ENCODE measurements around the gene LARP6.
"Not testable (repeated sequence)": the region's sequence is repeated elsewhere in the genome, so short reads cannot be mapped to it uniquely, and the experiment has no call there.

LARP6 gene

GRCh38 chr15:70829371-70830166, 24.4 kb downstream of the LARP6 start:
- no peak for DNase-seq (ENCODE audit: low read depth)

- no peak for DNase-seq (ENCODE audit: low read depth)
Measured at GRCh38 chr15:70827721-70828120, 26.2 kb downstream of the LARP6 start.

DNA sequence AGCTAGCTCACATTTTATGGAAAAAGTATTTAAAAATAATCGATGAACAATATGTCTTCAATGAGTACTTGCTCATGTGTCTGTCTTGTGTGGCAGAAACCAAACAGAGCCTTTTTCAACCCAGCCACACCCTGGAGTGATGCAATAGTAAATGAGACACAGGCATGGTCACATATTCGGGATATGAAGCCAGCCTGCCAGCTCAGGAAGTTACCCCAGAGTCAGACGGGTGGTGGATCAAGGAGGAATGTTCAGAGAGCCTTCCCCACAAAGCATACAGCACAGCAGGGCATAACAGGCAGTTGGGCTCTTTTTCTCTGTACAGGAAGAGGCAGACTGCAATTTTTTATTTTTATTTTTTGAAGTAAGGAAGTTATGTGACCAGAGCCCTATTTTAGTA, 27.3 kb downstream of the LARP6 start:
- DNase-seq (ENCODE audit: low read depth), result no peak

GRCh38 chr15:70825841-70826240, 28.1 kb downstream of the LARP6 start:
- no peak for DNase-seq (ENCODE audit: low read depth)

- no peak for DNase-seq (ENCODE audit: low read depth)
Measured at GRCh38 chr15:70823196-70823595, 30.8 kb downstream of the LARP6 start.

DNA sequence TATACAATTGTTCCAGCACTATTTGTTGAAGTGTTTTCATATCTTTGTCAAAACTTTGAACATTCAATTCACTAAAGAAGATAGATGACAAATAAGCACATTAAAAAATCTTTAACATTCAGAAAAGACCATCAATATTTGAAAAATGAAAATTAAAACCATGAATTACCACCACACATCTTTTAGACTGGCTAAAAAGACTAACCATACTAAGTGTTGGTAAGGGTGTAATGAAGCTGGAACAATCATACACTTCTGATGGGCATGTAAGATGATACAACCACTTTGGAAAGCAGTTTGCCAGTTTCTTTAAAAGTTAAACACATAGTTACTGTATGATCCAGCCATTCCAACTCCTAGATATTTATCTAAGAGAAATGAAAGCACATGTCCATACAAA, 33.7 kb downstream of the LARP6 start:
- DNase-seq (ENCODE audit: low read depth), result no peak

DNA sequence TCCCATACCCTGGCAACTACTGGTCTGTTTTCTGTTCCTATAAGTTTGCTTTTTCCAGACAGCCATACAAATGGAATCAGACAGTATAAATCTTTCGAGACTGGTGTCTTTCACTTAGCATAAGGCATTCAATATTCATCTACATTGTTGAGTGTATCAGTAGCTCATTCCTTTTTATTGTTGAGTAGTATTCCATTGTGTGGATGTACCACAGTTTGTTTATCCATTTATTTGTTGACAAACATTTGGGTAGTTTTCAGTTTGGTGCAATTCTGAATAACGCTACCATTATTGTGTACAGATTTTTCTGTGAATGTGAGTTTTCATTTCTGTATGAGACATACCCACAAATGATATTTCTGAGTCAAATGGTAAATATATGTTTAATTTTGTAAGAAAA, 35.4 kb downstream of the LARP6 start:
- no peak for DNase-seq (ENCODE audit: low read depth)

DNA sequence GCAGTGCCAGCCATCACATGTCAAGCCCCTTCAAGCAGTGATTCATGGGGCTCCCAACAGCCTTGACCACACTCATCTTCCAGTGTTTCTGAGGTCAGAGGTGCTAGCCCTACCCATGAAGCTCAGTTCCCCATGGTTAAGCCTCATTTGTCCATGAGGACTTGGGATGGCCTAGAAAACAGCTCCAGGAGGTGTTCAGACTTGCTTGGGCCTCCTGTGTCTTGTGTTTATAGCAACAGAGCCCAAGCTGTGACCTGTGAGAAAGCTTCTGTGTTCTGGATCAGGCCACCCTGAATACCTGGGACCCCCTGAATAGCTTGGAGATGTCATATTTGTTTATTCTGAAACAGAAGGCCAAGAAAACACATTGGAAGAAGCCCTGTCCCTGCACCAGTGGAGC, 36.7 kb downstream of the LARP6 start:
- no peak for DNase-seq (ENCODE audit: low read depth)

GRCh38 chr15:70815604-70816003, 38.4 kb downstream of the LARP6 start:
- DNase-seq (ENCODE audit: low read depth), result no peak

GRCh38 chr15:70815011-70815410, 38.9 kb downstream of the LARP6 start:
- DNase-seq (ENCODE audit: low read depth), result not testable (repeated sequence)

DNA sequence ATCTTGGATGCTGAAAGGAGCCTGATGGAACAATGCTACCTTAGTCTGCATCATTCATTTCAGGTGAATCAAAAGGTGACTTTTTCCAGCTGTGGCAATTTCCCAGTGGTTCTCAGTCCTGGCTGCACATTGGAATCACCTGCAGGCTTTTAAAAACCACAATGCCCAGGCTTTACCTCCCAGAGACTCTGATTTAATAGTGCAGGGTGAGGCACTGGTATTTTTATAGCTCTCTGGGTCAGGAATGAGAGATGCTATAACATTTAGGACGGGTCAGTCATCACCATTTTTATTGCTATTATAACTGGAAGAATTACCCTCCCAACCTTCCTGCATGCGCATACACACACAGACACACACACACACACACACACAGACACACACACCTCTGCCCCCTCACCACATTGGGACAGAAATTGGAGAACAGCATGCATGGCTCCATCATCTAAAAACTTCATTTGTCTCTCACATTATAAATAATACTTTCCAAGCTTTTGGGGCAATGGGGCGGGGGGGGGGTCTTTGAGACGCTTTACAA, 41.1 kb downstream of the LARP6 start:
- no peak for DNase-seq (ENCODE audit: low read depth)

DNA sequence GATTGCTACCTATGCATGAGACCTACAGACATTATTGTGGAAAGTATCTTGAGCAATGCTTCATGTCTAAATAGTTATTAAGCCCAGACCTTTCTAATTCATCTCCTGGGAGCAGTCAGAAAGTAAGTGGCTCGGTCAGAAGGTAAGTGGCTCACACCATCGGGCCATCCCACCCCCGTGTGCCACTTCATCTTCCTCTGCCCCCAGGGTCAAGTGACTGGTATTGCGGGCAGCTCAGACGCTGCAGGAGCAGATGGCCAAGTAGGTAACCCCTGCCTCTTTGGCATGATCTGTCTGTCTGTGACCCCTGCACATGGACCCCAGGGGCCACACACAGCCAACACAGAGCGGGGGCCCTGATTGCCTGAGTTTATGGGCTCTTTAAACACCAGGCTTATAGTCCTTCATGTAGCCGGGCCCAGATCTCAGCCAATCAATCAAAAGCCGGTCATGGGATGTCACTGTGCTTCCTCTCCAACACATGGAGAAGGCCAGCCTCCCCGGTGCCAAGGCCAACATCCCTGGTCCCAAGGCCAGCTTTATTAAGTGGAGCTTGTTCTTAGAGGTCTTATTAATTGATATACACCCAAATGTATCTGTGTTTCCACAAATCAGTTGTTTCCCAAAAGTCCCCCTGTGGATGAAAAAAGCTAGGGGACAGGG, 42.9 kb downstream of the LARP6 start:
- no peak for DNase-seq (ENCODE audit: low read depth)

DNA sequence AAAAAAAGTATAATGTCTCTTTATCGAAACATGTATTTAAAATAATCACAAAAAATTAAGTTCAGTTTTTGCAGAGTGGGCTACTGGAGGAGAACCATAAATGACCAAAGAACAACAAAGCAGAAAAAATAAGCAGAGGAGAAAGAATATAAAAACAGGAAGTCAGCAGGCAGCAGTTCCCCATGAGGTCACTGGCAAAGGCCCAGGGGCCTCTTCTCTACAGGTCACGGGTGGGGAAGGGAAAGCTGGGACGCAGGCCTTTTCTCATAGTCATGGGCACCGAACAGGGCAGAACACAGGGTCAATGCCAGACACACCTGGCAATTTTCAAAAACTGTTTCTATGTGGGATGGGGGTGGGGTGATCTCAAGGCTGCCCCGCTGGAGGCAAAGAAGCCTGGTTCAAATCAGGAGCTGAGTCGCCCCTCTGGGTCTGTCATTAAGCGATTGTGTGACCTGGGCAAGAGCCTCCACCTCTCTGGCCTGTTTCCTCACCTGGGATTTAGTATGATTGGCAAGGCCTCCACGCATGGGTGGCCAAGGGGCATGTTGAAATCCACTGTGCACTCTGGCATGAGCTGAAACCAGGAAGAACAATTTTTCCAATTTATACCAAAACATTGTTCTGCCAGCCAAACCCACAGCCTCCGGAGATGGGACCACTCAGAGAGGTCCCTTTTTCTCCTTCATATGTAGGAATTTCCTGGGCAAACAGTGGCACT, 46.8 kb downstream of the LARP6 start:
- no peak for DNase-seq (ENCODE audit: low read depth)

- not testable (repeated sequence) for DNase-seq (ENCODE audit: low read depth)
Measured at GRCh38 chr15:70804388-70804787, 49.6 kb downstream of the LARP6 start.

DNA sequence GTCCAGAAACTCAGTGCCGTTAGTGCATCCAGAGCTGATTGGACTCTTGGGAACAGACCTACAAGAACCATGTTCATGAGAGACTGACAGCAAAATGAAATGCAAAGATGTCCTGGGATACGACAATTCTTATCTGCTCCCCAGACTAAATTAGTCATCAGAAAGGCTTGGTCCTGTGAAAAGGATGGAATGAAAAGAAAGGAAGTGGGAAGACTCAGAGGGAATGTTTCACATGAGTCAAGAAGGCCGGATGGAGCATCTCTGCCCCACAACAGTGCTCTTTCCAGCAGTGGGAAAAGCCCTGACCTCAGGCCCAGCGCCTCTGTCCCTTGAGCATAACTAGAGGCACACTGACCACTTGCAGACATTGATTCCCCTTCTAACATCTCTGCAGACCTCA, 51.3 kb downstream of the LARP6 start:
- no peak for DNase-seq (ENCODE audit: low read depth)

DNA sequence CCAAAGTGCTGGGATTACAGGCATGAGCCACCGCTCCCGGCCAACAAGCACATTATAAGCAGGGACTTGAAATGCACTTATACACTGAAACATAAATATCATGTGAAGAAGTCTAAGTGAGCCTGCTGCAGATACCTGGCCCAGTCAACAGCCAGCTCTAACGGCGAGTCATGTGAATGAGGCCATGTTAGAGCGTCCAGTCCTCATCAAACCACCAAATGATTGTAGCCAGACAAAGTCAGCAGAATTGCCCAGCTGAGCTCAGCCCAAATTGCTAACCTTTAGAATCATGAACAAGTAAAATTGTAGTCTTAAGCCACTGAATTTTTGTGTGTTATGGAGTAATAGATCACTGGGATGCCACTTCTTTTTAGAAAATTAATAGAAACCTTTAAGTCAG, 52.8 kb downstream of the LARP6 start:
- no peak for DNase-seq (ENCODE audit: low read depth)

- DNase-seq (ENCODE audit: low read depth), result no peak
Measured at GRCh38 chr15:70799667-70800450, 54.1 kb downstream of the LARP6 start.

DNA sequence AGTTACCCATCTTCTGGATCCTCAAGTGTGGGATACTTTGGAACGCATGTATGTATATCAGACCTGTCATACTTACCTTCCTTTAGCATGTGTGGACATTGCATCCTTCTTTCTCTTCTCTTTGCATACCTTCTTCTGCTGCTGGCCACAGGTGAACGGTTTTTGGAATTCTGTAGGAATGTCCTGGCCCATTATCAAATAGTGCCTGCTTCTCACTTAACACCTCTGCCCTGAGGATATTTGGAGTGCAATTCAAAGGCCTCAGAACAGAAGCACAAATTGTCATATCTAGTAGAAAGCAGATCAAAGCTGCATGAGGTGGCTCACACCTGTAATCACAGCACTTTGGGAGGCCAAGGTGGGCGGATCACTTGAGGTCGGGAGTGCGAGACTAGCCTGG, 56.5 kb downstream of the LARP6 start:
- DNase-seq (ENCODE audit: low read depth), result no peak

- no peak for DNase-seq (ENCODE audit: low read depth)
Measured at GRCh38 chr15:70796516-70797310, 57.2 kb downstream of the LARP6 start.

DNA sequence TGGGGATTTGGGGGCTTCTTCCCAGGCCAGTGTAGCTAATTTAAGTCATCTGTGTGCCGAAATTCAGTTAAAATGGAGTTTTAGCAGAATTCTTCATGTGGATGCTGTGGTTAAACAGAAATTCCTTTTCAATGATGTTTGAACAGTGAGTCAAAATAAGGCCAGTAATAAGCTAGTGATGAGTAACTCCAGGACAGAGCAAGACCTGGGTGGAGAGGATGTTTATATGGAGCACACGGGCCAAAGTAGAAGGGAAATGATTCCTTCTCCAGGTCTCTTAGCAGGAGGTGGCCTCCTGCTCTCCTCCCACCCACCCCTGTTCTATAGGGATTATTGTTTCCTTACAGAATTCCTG, 58.7 kb downstream of the LARP6 start:
- DNase-seq (ENCODE audit: low read depth), result no peak

Data from T follicular helper cell (primary cell).